ENCODE measurements around the gene MTM1.

Gene MTM1

DNA sequence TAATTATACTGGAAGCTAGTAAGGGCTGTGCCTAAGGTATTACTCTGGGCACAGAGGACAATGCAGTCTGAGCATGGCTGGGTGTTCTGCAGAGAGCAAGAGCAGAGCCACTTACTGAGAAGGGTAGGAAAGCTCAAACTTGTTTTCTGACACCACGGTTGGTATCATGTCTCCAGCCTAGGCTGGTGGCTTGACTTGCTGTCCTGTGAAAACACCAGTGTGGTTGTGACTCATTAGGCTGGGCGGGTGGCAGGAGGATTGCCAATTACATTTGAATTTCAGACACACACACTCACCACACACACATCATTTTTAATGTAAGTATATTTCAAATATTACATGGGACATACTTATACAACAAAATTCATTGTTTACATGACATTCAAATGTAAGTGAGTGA is 19.7 kb upstream of the MTM1 start:
- DNase-seq (ENCODE audit: low read depth): no peak

- no peak for DNase-seq (ENCODE audit: low read depth)
Observed at GRCh38 chrX:150551963-150552362, 16.5 kb upstream of the MTM1 start.

DNA sequence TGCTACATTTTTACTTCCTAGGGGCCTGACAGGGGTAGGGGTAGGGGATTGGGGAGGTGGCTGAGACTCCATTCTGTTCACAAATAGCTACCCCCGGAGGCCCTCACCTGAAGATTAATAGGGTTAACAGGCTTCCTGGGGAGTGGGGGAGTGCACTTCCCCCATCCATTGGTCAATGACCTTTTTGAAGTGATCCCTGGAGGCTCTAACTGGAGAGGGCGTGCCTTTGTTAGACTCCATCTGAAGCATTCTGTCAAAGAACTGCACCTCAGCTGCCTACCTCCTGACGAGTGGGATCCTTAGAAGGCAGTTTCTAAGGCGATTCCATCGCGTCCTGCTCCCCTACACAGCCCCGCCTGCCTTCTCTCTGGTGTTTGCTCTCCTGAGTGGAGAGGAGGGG is 10.0 kb upstream of the MTM1 start:
- no peak for DNase-seq (ENCODE audit: low read depth)

DNA sequence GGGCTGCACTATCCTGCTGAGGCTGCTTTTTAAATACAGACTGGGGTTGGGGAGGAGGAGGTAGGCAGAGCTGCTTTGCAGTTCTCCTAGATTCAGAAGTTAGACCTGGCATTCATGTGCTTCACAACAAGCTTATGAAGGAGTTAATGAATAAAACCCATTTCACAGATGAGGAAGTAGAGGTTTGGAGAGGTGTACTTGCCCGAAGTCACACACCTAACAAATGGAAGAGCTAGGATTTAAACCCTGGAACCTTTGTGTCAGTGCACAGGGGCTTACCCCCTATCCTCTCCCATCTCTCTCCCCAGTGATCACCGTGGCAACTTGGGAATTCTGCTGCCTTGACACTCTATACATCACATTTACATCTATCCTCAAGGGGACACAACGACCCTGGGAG is 3.6 kb upstream of the MTM1 start:
- DNase-seq (ENCODE audit: low read depth): no peak

DNA sequence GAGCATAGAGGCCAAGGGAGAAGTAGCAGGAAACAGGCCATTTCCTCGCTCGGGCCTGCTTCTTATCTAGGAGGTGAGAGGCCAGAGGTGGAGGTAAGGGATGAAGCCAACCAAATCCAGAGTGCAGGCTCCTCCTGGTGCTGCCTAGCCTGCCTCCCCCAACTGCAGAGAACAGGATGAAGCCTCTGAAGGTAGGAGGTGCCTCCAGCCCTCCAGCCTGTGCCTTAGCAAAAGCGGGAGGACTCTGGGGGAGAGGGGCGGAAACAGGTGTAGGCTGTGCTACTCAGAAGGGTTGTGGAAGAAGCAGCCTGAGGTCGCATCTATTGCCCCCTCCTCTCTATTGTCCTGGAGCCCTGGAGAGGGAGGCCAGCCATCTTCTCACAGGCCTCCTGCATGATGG is 2.9 kb upstream of the MTM1 start:
- no peak for DNase-seq (ENCODE audit: low read depth)

DNA sequence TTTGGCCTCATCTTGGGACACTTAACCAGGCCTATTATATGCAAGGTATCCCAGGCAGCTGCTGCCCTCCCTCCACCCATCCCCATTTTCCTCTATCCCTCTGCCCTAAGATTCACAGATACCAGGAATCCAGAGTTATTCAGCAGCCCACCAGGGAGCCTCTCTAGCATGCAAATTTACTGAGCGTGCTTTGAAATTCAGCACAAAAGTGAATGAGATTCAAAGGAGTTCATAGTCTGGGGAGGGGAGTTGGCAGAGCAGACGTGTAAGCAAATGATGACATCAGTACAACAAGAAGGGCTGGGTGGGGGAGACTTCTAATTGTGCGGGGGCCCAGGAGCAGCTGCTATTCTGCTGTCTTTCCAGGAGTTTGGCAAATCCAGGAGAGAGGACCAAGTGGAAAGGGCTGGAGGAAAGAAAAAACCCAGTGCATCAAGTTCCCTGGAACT is 1.7 kb upstream of the MTM1 start:
- no peak for DNase-seq (ENCODE audit: low read depth)

DNA sequence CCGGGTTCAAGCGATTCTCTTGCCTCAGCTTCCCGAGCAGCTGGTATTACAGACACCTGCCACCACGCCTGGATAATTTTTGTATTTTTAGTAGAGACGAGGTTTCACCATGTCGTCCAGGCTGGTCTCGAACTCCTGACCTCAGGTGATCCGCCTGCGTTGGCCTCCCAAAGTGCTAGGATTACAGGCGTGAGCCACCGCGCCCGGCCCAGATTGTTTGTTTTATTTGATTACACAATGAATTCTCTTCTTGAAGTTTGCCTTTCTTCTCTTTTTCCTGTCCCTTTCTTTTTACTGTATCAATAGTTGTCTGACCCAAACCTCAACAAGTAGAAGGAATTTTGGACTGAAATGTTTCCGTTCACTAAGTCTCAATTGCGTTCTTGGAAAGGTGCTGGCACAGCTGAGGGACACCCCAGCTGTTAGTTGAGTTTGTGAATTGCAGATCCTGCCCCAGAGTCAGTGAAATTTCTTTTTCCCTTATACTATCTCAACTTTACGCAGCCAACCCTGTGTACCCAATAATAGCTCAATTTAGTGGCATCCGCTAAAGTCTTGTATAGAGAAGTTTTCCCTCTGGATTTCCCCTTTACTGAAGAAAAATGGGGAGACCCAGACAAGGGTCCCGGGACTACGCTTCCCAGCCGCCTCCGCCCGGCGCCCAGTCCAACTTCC is 639 bp upstream of the MTM1 start:
- no peak for DNase-seq (ENCODE audit: low read depth)

DNA sequence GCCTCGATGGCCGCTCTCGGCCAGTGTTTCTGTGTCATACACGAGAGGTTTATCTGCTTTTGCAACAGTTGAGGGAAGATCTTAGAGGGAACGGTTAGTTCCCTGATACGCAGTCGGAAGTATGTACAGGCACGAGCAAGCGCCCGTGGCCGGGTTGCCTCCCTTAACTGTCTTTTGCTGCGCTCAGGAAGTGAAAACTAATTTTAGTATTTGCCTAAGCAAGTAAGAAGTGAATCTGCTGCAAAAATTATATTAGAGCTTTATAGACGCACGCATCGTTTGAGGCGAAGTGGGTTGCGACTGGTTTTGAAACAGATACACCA is 695 bp downstream of the MTM1 start:
- DNase-seq (ENCODE audit: low read depth): no peak

DNA sequence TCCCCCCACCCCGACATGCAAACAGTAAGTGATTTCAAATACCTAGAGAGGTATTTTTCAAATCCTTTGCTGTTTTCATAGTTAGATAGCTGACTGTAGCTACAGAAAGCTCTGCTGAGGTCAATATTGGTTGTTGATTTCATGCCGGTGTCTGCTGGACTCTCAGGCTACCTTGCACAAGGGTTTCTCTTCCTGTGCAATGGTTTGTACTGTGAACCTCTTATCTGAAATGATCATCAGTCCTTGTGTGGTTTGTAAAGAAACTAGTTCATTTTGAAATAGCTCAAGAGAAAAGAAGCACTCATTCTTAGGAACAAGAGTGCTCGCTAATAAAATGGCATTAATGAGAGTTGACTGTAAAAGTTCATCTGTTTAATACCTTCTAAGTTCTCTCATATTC is 2.1 kb downstream of the MTM1 start:
- DNase-seq (ENCODE audit: low read depth): no peak

GRCh38 chrX:150572206-150572605 is 3.8 kb downstream of the MTM1 start:
- no peak for DNase-seq (ENCODE audit: low read depth)

DNA sequence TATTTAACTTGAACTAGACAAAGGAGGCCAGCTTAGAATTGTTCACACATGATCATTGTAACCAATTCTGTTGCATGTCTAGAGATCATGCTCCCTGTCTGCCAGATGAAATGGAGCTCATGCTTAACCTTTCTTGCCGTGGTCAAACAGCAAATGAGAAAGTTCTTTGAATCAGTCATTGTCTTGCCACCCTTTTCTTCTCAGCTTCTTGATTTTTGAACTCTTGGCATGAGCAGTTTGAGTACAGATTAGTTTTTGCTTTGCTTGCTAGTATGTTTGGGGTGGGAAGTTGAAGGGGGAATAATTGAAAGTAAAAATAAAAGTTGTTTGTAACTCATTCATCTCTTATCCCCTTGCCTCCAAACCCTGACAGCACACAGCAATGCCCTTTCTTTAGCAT is 4.7 kb downstream of the MTM1 start:
- DNase-seq (ENCODE audit: low read depth): no peak

DNA sequence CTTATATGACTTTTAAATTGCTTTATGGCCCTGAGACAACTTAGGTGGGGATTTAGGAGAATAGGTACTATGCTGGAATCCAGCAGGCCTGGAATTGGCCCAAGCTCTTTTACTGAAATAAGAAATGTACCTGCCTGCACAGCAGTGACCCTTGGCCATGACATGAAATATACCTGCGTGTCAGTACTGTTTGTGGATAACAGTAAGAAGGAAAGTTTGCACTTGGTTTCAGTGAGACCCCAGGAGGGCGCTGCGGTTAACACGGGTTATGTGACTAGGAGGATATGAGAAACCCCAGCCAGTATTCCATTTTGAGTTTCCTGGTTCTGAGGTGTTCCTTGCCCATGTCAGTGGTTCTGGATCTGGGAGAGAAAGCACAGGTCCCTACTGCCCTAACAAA is 5.3 kb downstream of the MTM1 start:
- no peak for DNase-seq (ENCODE audit: low read depth)

GRCh38 chrX:150574559-150575418 is 6.4 kb downstream of the MTM1 start:
- no peak for DNase-seq (ENCODE audit: low read depth)

DNA sequence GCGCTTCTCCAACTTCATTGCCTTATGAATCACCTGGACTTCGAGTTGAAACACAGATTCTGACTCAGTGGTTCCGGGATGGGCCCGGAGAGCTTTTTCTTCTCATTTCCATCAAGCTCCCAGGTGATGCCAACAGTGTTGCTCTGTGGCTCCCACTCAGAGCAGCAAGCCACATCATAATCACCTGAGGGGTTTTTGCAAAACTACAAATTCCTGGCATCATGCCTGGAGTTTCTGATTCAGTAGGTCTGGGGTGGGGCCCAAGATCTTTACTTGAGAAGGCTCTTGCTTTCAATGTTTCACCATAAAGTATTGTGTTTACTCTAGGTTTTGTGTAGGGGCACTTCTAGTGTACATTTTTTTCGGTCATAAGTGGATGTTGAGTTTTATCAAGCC is 7.0 kb downstream of the MTM1 start:
- DNase-seq (ENCODE audit: low read depth): no peak

DNA sequence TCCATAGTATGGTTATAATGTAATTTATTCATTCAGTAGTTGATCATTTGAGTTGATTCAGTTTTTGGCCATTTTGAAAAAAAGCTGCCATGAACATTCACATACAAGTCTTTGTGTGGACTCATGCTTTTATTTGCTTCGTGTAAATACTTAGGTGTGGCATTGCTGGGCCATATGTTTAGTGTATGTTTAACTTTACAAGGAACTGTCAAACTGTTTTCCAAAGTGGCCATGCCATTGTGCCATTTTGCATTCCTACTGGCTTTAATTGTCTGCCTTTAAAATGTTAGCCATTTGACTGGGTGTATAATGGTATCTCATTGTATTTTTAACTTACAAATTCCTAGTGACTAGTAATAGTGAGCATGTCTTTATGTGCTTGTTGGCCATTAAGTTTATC is 8.8 kb downstream of the MTM1 start:
- DNase-seq (ENCODE audit: low read depth): no peak

GRCh38 chrX:150581093-150581775 is 12.8 kb downstream of the MTM1 start:
- peak; percentile 44 for DNase-seq (ENCODE audit: low read depth)

DNA sequence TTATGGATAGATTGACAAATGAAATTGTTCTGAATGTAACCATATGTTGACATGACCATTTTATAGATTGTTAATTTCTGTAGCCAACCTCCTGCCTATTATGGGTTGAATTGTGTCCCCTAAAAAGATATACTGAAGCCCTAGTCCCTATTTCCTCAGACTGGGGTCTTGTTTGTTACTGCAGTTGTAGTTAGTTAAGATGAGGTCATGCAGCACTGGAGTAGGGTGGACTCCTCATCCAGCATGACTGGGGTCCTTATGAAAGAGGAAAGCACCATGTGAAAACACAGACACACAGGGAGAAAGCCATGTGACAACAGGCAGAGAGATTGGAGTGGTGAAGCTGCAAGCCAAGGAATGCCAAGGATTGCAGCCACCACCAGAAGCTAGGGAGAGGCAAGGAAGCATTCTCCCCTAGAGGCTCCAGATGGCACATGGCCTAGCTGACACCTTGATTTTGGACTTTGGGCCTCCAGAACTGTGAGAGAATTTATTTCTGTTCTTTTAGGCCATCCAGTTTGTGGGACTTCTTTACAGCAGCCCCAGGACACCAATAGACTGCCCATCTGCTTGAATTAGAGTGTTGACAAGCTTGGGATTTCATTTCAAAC is 14.0 kb downstream of the MTM1 start:
- DNase-seq (ENCODE audit: low read depth): no peak

DNA sequence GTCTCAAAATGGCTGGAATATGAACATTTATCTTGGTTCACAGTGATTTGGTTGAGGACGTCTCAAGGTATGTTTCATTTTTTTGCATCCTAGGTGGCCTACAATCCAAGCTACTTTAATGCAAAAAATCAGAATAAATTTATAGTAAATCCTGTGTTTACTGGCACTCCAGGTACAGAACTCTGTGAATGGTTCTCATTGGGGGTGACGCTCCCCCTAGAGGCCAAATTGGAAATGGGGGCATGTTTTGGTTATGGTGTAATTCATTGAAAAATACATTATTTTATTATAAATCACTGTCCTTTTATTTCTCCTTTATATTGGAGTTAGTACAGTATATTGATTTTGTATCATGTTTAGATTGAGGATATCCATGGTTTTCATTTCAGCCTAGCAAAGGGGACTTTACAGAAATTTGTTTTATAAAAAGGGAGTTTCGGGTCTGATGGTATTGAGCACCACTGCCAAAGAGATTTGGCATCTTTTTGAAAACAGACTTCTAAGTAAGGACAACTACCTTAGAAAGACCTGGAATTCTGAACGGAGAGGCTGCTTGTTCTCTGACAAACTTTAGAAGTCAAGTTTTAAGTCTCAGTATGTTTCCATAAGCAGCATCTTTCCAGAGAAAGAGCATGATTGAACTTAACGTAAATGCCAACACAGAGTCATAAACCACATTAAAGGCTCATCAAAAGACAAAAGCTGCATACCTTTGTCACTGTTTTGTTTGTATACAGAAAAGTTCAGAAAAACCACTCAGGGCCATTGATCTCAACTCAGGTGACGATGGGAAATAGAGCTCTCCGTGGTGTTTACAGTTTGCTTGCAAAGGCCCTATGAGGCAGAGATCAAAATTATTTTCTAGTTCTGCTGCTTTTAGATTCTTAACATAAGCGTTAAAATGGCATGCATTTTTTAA is 19.4 kb downstream of the MTM1 start:
- DNase-seq (ENCODE audit: low read depth): no peak

- DNase-seq (ENCODE audit: low read depth): no peak
Observed at GRCh38 chrX:150594584-150594983, 26.2 kb downstream of the MTM1 start.

- DNase-seq (ENCODE audit: low read depth): no peak
Observed at GRCh38 chrX:150599226-150599625, 30.8 kb downstream of the MTM1 start.

GRCh38 chrX:150602296-150602695 is 33.9 kb downstream of the MTM1 start:
- no peak for DNase-seq (ENCODE audit: low read depth)

DNA sequence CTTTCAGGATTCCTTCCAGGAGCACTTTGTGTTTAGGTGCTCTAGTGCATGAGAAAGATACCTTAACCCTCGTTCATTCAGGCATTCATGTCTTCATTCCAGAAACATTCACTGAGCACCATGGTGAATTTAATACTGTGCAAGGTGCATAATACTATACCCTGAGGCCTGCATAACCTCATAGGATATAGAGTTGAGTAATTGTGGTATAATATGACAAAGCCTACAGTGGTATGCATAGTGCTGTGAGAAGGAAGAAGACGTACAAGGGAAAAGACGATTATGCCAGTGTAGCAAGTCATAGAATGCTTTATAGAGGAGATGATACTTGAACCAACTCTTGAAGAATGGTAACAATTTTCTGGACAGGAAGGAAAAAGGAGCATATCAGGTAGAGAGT is 34.3 kb downstream of the MTM1 start:
- no peak for DNase-seq (ENCODE audit: low read depth)

Data from non-pigmented ciliary epithelial cell (primary cell).